PC-9 (cell line): ENCODE measurements around the gene OR4D9. TPM values are rescaled to one million over a fixed set of nuclear protein-coding genes. Genes with fewer than 3 reads are reported as not detected.
"Not testable (repeated sequence)": the region's sequence is repeated elsewhere in the genome, so short reads cannot be mapped to it uniquely, and the experiment has no call there.

Source experiments
- BruUV-seq: library from RNA; stranded (reverse); fragments of 400-500 nt; replicated peaks from 2 replicates; lab custom pipeline; 2021; lab: Mats Ljungman, UMichigan
- CTCF ChIA-PET: fragments of 300-600 bp; sonication (Branson Sonifier 250); formaldehyde crosslinking; loops from one replicate; lab custom pipeline; 2022; ENCODE audit warnings: antibody characterized with exemption; lab: Charles Lee
- POLR2A ChIA-PET: fragments of 300-600 bp; sonication (Branson Sonifier 250); formaldehyde crosslinking; loops from one replicate; lab custom pipeline; 2022; ENCODE audit warnings: antibody characterized with exemption; ENCODE audit not compliant: unreplicated experiment; lab: Charles Lee
- DNase-seq, 2 experiments: peaks; one replicate each; pipeline versions ENCODE4 v3.0.0 to v3.0.0-alpha.2; 2015 to 2022; ENCODE audit warnings: mixed read lengths in 1 of 2
- H2AFZ ChIP-seq: fragments of 200-600 bp; sonication (generic); 2 replicates; pipeline ENCODE4 v1.8.1; 2017; ENCODE audit warnings: antibody characterized with exemption
- H3F3A ChIP-seq: fragments of 200-600 bp; sonication (generic); 2 replicates; pipeline ENCODE4 v1.8.1; 2017; ENCODE audit warnings: antibody characterized with exemption, mild to moderate bottlenecking, low read depth; ENCODE audit not compliant: insufficient read depth
- H3K27ac ChIP-seq: fragments of 200-600 bp; sonication (generic); 2 replicates; pipeline ENCODE4 v1.6.1; 2016; ENCODE audit warnings: mixed run types
- H3K27me3 ChIP-seq: fragments of 200-600 bp; sonication (generic); 2 replicates; pipeline ENCODE4 v1.6.1; 2016; ENCODE audit warnings: low read depth, mixed run types; ENCODE audit not compliant: insufficient read depth
- H3K36me3 ChIP-seq: fragments of 200-600 bp; sonication (generic); 2 replicates; pipeline ENCODE4 v1.6.1; 2016; ENCODE audit warnings: low read depth, mixed run types
- H3K4me1 ChIP-seq: fragments of 200-600 bp; sonication (generic); replicated peaks from 2 replicates; pipeline ENCODE4 v1.6.1; 2016; ENCODE audit warnings: mixed run types; ENCODE audit not compliant: insufficient read depth
- H3K4me2 ChIP-seq: fragments of 200-600 bp; sonication (generic); 2 replicates; pipeline ENCODE4 v1.6.1; 2017; ENCODE audit warnings: mixed run types
- H3K4me3 ChIP-seq: fragments of 200-600 bp; sonication (generic); 2 replicates; pipeline ENCODE4 v1.6.1; 2016; ENCODE audit warnings: mixed run types
- H3K79me2 ChIP-seq: fragments of 200-600 bp; sonication (generic); 2 replicates; pipeline ENCODE4 v1.6.1; 2017; ENCODE audit warnings: low read depth, mixed run types
- H3K9me2 ChIP-seq: fragments of 200-600 bp; sonication (generic); 2 replicates; pipeline ENCODE4 v1.8.1; 2017; ENCODE audit warnings: mild to moderate bottlenecking; ENCODE audit not compliant: insufficient read depth
- H3K9me3 ChIP-seq: fragments of 200-600 bp; sonication (generic); 2 replicates; pipeline ENCODE4 v1.8.1; 2016; ENCODE audit warnings: low read depth; ENCODE audit not compliant: insufficient read depth
- H4K20me1 ChIP-seq: fragments of 200-600 bp; sonication (generic); 2 replicates; pipeline ENCODE4 v1.8.1; 2017; ENCODE audit not compliant: insufficient read depth
- EZH2 ChIP-seq: fragments of 200-600 bp; sonication (generic); IDR thresholded peaks from 2 replicates; pipeline ENCODE4 v1.8.0; 2017; ENCODE audit warnings: antibody characterized with exemption, low read depth
- intact Hi-C: fragments of 100-400 bp; cut with micrococcal nuclease; formaldehyde crosslinking; loops from one replicate; pipeline ENCODE4 v1.10.0; 2022; ENCODE audit not compliant: unreplicated experiment
- total RNA-seq: library from RNA; stranded (reverse); gene quantifications from 2 replicates; pipeline ENCODE4 v1.2.3, GENCODE V29; 2021
- TF ChIP-seq, protein P1 (sequence below): fragments of 200-600 bp; sonication (generic); conservative IDR thresholded peaks from 2 replicates; pipeline ENCODE4 v1.6.1; 2017; ENCODE audit warnings: mixed run types, antibody characterized with exemption, mild to moderate bottlenecking, moderate library complexity

The OR4D9 gene
- total RNA-seq, 1 experiment from 2014 or later, result not detected

GRCh38 chr11:59544869-59545178 lies 33.5 kb downstream of the OR4D9 start:
- Histone ChIP-seq H3K27ac (peak overlapping the region; percentile 40; the same call in 1 of the 2 replicates), H3K4me2 (peak overlapping the region; percentile 22; the same call in 1 of the 2 replicates), H2AFZ (peak overlapping the region; percentile 71; the same call in 1 of the 2 replicates), H3F3A (peaks cover 19% of the 10 kb centered on the region), H3K4me3 (no peak overlapping the region), H3K9me2 (no peaks in the 10 kb centered on the region), H4K20me1 (no peaks in the 10 kb centered on the region), H3K9me3 (no peaks in the 10 kb centered on the region), H3K4me1 (peaks cover 29% of the 10 kb centered on the region), H3K36me3 (no peaks in the 10 kb centered on the region), H3K79me2 (no peaks in the 10 kb centered on the region), H3K27me3 (no peaks in the 10 kb centered on the region)
- POLR2A ChIA-PET, result no interaction called here
- no peak for TF ChIP-seq EZH2
- TF ChIP-seq, protein P1, sequence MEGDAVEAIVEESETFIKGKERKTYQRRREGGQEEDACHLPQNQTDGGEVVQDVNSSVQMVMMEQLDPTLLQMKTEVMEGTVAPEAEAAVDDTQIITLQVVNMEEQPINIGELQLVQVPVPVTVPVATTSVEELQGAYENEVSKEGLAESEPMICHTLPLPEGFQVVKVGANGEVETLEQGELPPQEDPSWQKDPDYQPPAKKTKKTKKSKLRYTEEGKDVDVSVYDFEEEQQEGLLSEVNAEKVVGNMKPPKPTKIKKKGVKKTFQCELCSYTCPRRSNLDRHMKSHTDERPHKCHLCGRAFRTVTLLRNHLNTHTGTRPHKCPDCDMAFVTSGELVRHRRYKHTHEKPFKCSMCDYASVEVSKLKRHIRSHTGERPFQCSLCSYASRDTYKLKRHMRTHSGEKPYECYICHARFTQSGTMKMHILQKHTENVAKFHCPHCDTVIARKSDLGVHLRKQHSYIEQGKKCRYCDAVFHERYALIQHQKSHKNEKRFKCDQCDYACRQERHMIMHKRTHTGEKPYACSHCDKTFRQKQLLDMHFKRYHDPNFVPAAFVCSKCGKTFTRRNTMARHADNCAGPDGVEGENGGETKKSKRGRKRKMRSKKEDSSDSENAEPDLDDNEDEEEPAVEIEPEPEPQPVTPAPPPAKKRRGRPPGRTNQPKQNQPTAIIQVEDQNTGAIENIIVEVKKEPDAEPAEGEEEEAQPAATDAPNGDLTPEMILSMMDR, result no peak
- no peak for DNase-seq
- CTCF ChIA-PET, result no interaction called here
- BruUV-seq, result TSS peak; percentile 94
- intact Hi-C loops, result no loop called here

- TF ChIP-seq EZH2, result no peak
- TF ChIP-seq, protein P1, result no peak
- Histone ChIP-seq H4K20me1 (no peaks in the 10 kb centered on the region), H3K79me2 (no peaks in the 10 kb centered on the region), H3K9me2 (no peaks in the 10 kb centered on the region), H3K36me3 (no peaks in the 10 kb centered on the region), H3K4me3 (no peak overlapping the region), H3K9me3 (no peaks in the 10 kb centered on the region), H3K27ac (peak overlapping the region; percentile 40; the same call in 1 of the 2 replicates), H3F3A (peaks cover 25% of the 10 kb centered on the region), H3K27me3 (no peaks in the 10 kb centered on the region), H2AFZ (peak overlapping the region; percentile 71), H3K4me1 (peaks cover 29% of the 10 kb centered on the region), H3K4me2 (peak overlapping the region; percentile 22)
- BruUV-seq, result TSS peak; percentile 89
- DNase-seq, result peak; percentile 13 to 51
- ChIA-PET CTCF (no interaction called here), POLR2A (no interaction called here)
- intact Hi-C loops, result no loop called here
Measured at GRCh38 chr11:59545179-59546020, 34.1 kb downstream of the OR4D9 start.

DNA sequence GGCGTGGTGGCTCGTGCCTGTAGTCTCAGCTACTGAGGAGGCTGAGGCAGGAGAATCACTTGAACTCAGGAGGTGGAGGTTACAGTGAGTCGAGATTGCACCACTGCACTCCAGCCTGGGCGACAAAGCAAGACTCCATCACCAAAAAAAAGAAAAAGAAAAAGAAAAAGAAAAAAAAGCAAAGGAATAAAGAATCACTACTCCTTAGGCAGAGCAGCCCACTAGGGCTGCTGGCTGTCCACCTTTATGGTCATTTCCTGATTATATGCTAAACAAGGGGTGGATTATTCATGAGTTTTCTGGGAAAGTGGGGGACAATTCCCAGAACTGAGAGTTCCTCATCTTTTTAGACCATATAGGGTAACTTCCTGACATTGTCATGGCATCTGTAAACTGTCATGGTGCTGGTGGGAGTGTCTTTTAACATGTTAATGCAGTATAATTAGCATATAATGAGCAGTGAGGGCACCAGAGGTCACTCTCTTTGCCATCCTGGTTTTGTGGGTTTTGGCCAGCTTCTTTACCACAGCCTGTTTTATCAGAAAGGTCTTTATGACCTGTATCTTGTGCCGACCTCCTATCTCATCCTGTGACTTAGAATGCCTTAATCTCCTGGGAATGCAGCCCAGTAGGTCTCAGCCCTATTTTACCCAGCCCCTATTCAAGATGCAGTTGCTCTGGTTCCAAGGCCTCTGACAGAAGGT lies 36.4 kb downstream of the OR4D9 start:
- Histone ChIP-seq H3F3A (peaks cover 43% of the 10 kb centered on the region), H3K4me1 (peaks cover 30% of the 10 kb centered on the region), H3K4me2 (peak overlapping the region; percentile 73; the same call in 1 of the 2 replicates)
- H4K20me1 ChIP-seq, H3K27me3 ChIP-seq, H3K36me3 ChIP-seq, H3K27ac ChIP-seq, intact Hi-C loops, H3K9me3 ChIP-seq, H3K9me2 ChIP-seq, H3K79me2 ChIP-seq, BruUV-seq, POLR2A ChIA-PET, H3K4me3 ChIP-seq, H2AFZ ChIP-seq: not testable (repeated sequence)
- CTCF ChIA-PET, result interaction anchor here (0.6 kb wide), 1 partner anchor 30 kb away, joined by 3 read pairs; no protein-coding TSS in a partner anchor
- DNase-seq, result peak in 1 of 2 experiments; percentile 12
